GM21576 (cell line): ENCODE results near the gene CEP104.
A peak's percentile ranks its signal among the peaks of the same experiment; 100 is the strongest.

Source experiments
- ATAC-seq: cut with Tn5 transposase; IDR thresholded peaks from one replicate; pipeline ENCODE4 v1.9.1; 2021; ENCODE audit warnings: mild to moderate bottlenecking, moderate library complexity; ENCODE audit not compliant: unreplicated experiment

The CEP104 gene

GRCh38 chr1:3856923-3857790, at the start of gene CEP104, which contains the start of gene DFFB:
CEP104 (minus strand) TSS chr1:3857211; CDS start chr1:3852407, 4,804 bp downstream.
DFFB (plus strand) TSS chr1:3857476; CDS start chr1:3857604, 128 bp downstream.
- ATAC-seq: peak; percentile 94

GRCh38 chr1:3906672-3907020, 49.6 kb upstream of the CEP104 start:
- no peak for ATAC-seq

GRCh38 chr1:3905953-3906671, 49.1 kb upstream of the CEP104 start:
- ATAC-seq: no peak

- no peak for ATAC-seq
Observed at GRCh38 chr1:3905266-3905952, 48.4 kb upstream of the CEP104 start.

GRCh38 chr1:3904843-3905185, 47.8 kb upstream of the CEP104 start:
- no peak for ATAC-seq

GRCh38 chr1:3904006-3904842, 47.2 kb upstream of the CEP104 start:
- ATAC-seq: no peak

- ATAC-seq: no peak
Observed at GRCh38 chr1:3903141-3904005, 46.4 kb upstream of the CEP104 start.

GRCh38 chr1:3902571-3903091, 45.6 kb upstream of the CEP104 start:
- no peak for ATAC-seq

- ATAC-seq: no peak
Observed at GRCh38 chr1:3902111-3902511, 45.1 kb upstream of the CEP104 start.

- ATAC-seq: peak; percentile 60
Observed at GRCh38 chr1:3900969-3901529, 44.0 kb upstream of the CEP104 start.

- ATAC-seq: peak; percentile 66
Observed at GRCh38 chr1:3900150-3900968, 43.3 kb upstream of the CEP104 start, which contains the start of gene C1orf174. C1orf174 (minus strand) TSS chr1:3900272; CDS start chr1:3900186, 86 bp downstream.

GRCh38 chr1:3899754-3900149, 42.7 kb upstream of the CEP104 start:
- ATAC-seq: peak; percentile 3

- no peak for ATAC-seq
Observed at GRCh38 chr1:3898994-3899753, 42.2 kb upstream of the CEP104 start.

- no peak for ATAC-seq
Observed at GRCh38 chr1:3898475-3898735, 41.4 kb upstream of the CEP104 start.

- no peak for ATAC-seq
Observed at GRCh38 chr1:3896396-3897000, 39.5 kb upstream of the CEP104 start.

- no peak for ATAC-seq
Observed at GRCh38 chr1:3895951-3896325, 38.9 kb upstream of the CEP104 start.

GRCh38 chr1:3895279-3895950, 38.4 kb upstream of the CEP104 start:
- ATAC-seq: no peak
